ENCODE results near the gene NIN.

NIN gene

DNA sequence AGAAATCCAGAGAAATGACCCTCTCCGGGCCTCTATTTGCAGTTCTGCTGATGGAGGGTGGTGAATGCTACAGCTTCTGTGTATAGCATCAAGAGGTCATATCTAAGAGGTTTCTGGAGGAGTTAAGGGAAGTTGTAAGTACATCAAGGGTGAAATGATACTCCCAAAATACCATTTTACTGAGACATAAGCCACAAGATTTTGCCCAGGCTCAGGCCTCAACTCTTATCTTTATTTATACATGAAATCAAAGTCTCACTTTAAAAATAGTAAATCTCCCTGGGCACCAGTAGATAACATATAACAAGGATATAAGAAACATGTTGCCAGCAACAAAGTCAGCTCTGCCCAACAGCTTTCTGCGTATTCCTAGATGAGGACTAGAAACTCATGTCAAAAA, 40.4 kb downstream of the NIN start:
- no peak for DNase-seq

DNA sequence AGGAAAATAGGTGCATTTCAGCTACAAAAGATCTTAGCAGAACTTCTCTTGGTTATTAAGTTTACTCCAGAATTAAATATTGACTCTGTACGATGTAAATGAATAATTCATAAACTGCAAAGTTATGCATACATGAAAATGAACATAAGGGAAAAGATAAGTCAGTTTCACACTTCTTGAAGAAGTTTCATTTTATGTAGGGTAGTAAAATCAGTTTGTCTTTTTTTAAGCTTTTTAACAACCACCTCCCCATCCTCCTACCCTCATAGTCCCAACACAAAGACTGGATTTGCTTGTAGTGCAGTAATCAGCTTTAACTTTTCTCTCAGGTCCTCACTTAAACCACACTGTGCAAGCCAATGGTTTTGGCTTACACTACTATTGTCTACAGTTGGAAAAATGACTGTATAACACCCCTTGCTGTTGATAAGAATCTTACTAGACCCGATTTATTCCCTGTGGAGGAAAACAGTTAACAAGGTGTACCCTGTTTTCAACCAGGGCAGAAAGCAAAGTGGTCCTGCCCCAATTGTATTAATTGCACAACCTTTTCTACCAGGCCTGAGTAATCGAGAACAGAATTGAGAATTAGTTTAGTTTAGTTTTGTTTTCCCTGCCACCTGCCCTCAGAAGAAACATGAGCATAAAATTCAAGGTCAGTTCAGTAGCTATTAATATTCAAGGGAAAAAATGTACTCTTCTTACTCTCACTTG, 44.1 kb downstream of the NIN start:
- no peak for DNase-seq

GRCh38 chr14:50785457-50786063, 45.4 kb downstream of the NIN start:
- DNase-seq: no peak

DNA sequence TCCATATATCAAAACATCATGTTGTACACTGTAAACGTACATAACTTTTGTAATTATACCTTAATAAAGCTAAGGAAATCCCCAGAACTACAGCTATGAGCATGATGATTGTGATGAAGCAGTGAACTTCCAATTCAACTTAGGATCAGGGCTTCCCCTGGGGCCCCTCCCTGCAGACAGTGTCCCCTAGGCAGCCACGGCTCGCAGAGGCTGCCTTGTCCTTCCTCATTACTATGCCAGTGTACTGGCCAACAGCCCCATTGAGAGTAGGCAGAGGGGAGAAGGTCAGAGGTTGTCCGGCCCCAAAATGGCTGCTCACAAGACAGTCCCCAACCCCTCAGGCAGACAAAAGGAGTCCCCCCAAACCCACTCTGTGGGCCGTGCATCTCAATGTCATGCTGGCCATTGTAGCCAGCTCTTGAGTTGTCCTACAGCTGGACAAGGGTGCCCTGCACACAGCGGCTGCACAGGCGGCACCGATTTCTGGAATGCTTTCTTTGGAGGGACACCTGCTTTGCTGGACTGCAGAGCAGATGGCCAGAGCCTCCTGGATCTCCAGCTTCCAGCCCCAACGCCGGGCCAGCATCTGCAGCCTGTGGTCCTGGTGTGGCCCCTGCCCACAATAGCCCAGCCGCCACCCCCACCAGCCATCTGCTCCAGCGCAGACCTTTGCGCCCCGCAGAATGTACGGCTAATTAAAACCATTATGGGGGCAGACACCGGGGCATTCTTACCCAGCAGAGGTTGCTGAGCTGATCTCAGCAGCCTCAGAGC, 46.1 kb downstream of the NIN start:
- no peak for DNase-seq

GRCh38 chr14:50783563-50783962, 47.4 kb downstream of the NIN start:
- DNase-seq: no peak

- no peak for DNase-seq
Measured at GRCh38 chr14:50780393-50780792, 50.6 kb downstream of the NIN start.

- no peak for DNase-seq
Measured at GRCh38 chr14:50778721-50779483, 52.1 kb downstream of the NIN start.

DNA sequence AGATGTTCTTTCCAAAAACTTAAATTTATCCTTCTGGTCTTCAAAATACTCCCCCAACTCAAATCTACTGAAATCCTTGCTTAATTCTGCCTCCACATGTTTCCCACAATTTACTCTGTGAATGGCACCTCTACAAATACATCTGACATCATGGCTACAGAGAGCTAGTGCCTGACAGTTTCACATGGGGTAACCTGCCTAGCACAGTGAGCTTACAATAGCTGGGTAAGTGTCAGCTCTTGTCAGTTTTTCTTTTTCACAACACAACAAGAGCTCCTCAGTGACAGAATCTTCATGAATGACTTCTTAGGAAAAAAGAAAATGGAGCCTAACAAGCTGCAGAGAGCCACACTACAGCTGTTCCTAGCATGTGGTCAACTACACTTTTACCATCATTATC, 54.4 kb downstream of the NIN start:
- no peak for DNase-seq

GRCh38 chr14:50775357-50775756, 55.6 kb downstream of the NIN start:
- DNase-seq: no peak

- no peak for DNase-seq
Measured at GRCh38 chr14:50774542-50775267, 56.3 kb downstream of the NIN start.

- DNase-seq: peak; percentile 7
Measured at GRCh38 chr14:50773632-50774541, 57.1 kb downstream of the NIN start.

DNA sequence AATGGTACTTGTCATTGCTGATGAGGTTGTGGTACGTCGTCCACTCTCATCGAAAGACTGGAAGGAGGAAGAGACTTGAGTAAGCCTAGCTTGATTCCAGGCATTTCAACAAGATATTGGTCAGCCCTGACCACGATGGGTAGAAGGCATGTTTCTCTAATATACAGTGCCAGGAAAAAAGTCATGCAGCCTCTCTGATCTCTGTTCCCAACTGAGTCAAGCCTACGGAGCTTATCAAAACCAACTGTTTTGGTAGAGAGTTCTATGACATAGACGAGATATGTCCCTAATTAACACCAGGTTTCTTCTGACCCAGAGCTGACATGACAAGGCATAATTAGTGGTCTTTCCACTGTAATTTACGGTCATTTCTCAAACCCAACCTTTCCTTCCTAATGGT, 58.5 kb downstream of the NIN start:
- no peak for DNase-seq

DNA sequence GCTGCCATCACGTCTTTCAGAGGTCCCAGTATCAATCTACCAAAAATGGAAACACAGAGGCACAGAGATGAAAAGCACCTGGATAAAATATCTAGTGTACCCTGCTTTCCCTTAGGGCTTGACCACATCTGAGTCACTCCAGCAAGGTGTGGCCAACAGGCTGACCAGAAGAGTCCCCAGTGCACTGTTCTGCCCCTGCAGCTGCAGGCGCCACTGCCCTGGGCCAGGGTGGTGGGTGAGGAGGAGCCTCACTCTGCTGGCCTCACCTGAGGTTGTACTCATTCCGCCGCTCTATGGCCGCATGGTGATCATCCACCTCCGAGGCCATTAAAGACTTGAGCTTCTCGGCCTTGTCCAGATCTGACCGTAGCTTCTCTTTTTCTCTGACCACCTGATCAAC, 60.4 kb downstream of the NIN start:
- no peak for DNase-seq

GRCh38 chr14:50769863-50770500, 61.0 kb downstream of the NIN start:
- no peak for DNase-seq

DNA sequence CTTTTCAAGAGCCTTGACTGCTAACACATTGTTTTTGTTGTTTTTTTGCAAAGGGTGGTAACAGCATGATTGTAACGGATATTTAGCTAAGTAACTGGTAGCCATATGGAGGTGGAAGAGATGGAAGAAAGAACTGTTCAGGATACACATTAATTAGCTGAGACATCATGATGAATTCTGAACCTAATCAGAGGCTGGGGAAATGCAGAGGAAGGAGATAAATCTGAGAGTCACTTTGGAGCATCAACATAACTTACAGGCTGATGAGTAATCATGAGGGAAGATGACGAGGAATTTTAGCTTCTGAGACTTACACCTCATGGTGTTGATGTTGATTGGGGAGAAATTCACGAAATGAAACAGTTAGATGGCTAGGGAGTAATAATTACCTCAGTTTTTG, 62.3 kb downstream of the NIN start:
- no peak for DNase-seq

DNA sequence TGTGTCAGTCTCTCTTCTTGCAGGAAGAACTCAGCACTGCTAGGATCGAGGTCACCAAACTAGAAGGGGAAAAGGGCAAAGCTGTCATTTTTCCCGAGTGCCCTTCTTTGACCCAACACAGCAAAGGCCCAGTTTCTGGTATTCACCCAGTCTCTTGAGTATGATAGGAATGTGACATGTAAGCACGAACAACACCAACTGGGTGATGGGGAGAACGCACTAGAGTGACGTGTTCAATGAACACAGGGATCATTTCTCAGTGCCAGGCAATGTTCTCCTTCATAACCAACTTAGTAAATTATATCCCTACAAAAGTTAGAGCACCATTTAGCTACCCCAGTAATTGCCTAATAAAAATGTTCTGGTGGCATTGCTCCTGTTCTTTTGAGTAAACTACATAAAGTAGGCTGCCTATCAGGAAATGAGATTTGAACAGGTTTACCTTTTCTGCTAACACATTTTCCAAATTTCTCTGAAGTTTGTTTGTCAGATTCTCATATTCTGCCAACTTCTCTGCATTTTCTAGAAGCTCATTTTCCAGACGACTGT, 64.5 kb downstream of the NIN start:
- DNase-seq: no peak

DNA sequence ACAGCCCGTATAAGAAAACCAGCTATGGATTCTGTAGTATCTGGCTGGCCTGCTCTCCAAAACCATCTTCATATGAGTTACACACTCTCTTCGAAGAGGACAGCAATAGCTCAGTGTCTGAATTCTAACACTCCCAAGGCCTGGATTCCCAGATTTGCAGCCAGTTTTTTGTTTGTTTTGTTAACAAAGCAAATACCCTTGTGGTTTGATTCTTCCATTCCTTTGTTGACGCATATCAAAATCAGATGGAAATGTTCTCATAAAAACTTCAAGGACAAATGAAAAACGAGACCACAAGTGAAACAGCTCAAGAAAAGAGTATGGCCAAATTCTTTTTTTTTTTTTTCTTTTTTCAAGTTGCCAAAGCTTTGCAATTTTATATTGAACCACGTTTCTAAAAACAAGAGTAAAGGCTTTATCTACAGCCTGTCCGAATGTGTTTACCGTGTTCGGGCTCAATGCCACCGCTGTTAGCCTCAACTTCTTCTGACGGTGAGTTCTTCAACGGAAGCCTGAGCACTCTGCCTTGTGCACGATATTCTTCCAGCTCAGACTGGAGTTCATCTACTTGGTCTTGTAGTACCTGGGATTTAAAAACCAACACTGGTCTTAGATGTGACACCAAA, 67.5 kb downstream of the NIN start:
- DNase-seq: no peak

DNA sequence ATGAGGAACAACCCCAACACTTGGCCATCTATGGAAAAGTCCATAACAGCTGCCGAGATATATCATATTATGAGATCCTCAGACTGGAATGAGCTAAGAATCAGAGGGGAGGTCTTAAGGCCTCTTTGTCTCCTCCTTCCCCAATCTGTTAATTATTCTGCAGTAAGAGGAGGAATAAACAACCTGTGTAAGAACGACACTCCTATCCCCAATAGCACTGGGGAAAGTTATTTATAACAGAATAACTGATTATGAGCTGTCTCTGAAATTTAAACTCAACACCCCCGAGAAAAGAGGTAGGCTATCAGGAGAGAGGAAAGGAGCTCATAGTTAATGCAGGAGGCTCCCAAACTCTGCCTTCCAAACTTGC, 68.0 kb downstream of the NIN start:
- no peak for DNase-seq

GRCh38 chr14:50762001-50762930, 68.7 kb downstream of the NIN start:
- no peak for DNase-seq
